HG02623 (cell line): ENCODE results near the gene LMCD1.

Experiments
- ATAC-seq: cut with Tn5 transposase; IDR thresholded peaks from one replicate; pipeline ENCODE4 v1.9.1; 2021; ENCODE audit warnings: moderate library complexity; ENCODE audit not compliant: unreplicated experiment

The LMCD1 gene

GRCh38 chr3:8556473-8556869, 54.8 kb downstream of the LMCD1 start:
- no peak for ATAC-seq

- ATAC-seq = no peak
Measured at GRCh38 chr3:8557298-8557697, 55.7 kb downstream of the LMCD1 start.

GRCh38 chr3:8558645-8559044, 57.0 kb downstream of the LMCD1 start:
- no peak for ATAC-seq

GRCh38 chr3:8559351-8559750, 57.7 kb downstream of the LMCD1 start:
- no peak for ATAC-seq

- ATAC-seq = no peak
Measured at GRCh38 chr3:8560366-8561007, 58.9 kb downstream of the LMCD1 start.

- no peak for ATAC-seq
Measured at GRCh38 chr3:8561370-8561769, 59.7 kb downstream of the LMCD1 start.

GRCh38 chr3:8562081-8562595, 60.5 kb downstream of the LMCD1 start:
- no peak for ATAC-seq

GRCh38 chr3:8563146-8563545, 61.5 kb downstream of the LMCD1 start:
- no peak for ATAC-seq

- ATAC-seq = no peak
Measured at GRCh38 chr3:8563597-8563996, 62.0 kb downstream of the LMCD1 start.

GRCh38 chr3:8565376-8565775, 63.8 kb downstream of the LMCD1 start:
- no peak for ATAC-seq

- no peak for ATAC-seq
Measured at GRCh38 chr3:8567784-8568575, 66.4 kb downstream of the LMCD1 start.

- no peak for ATAC-seq
Measured at GRCh38 chr3:8571256-8571655, 69.6 kb downstream of the LMCD1 start.

- no peak for ATAC-seq
Measured at GRCh38 chr3:8573342-8573926, 71.8 kb downstream of the LMCD1 start.

- no peak for ATAC-seq
Measured at GRCh38 chr3:8574040-8574669, 72.5 kb downstream of the LMCD1 start.

GRCh38 chr3:8574670-8575322, 73.2 kb downstream of the LMCD1 start:
- ATAC-seq = no peak

GRCh38 chr3:8575364-8576104, 73.9 kb downstream of the LMCD1 start:
- ATAC-seq = no peak

- ATAC-seq = no peak
Measured at GRCh38 chr3:8576436-8576835, 74.8 kb downstream of the LMCD1 start.

- no peak for ATAC-seq
Measured at GRCh38 chr3:8576841-8577571, 75.4 kb downstream of the LMCD1 start.

GRCh38 chr3:8578282-8578681, 76.7 kb downstream of the LMCD1 start:
- no peak for ATAC-seq

- peak; percentile 99 for ATAC-seq
Measured at GRCh38 chr3:8579096-8579495, 77.5 kb downstream of the LMCD1 start.
